Measurements from ENCODE around the gene TUBE1.

The TUBE1 gene

DNA sequence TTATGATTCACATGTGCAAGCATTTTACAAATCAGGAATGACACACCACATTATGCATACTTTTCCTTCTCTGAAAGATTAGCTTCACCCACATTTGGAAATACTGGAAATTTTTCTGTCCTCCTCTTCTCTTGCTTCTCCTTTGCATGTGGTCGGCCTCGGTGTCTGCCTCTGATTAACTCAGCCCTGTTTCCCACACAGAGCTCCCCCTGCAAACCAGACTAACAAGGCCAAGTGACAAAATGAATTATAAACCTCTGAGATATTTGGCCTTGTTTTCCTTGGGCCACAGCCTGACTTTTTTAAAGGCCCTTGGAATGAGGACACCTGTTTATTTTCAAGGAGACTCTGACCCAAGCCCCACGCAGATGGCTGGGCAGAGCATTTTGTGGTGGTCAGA lies 42.4 kb downstream of the TUBE1 start:
- 94% methylated on average over 3 of the region's 3 CpGs for WGBS
- Histone ChIP-seq H3K36me3 (ENCODE audit: insufficient read depth, low read length) (no peaks in the 10 kb centered on the region), H3K9me3 (ENCODE audit: insufficient read depth, low read depth, low read length) (0 out of 2 replicates have a peak, but pooled peaks cover 6% of the 10 kb centered on the region), H3K27ac (ENCODE audit: low read depth, low read length) (no peak overlapping the region), H3K9ac (ENCODE audit: low read depth, low read length) (no peak overlapping the region), H3K4me1 (ENCODE audit: insufficient read depth, low read length) (no peaks in the 10 kb centered on the region), H3K4me3 (ENCODE audit: low read length) (no peak overlapping the region), H3K27me3 (ENCODE audit: insufficient read depth, low read length) (no peaks in the 10 kb centered on the region)

- Histone ChIP-seq H3K9me3 (ENCODE audit: insufficient read depth, low read depth, low read length) (0 out of 2 replicates have a peak, but pooled peaks cover 6% of the 10 kb centered on the region), H3K36me3 (ENCODE audit: insufficient read depth, low read length) (no peaks in the 10 kb centered on the region), H3K27ac (ENCODE audit: low read depth, low read length) (no peak overlapping the region), H3K4me1 (ENCODE audit: insufficient read depth, low read length) (no peaks in the 10 kb centered on the region), H3K27me3 (ENCODE audit: insufficient read depth, low read length) (no peaks in the 10 kb centered on the region), H3K4me3 (ENCODE audit: low read length) (no peak overlapping the region), H3K9ac (ENCODE audit: low read depth, low read length) (no peak overlapping the region)
- 74% methylated on average over 8 of the region's 8 CpGs for WGBS
Measured at GRCh38 chr6:112044196-112044595, 43.1 kb downstream of the TUBE1 start.

DNA sequence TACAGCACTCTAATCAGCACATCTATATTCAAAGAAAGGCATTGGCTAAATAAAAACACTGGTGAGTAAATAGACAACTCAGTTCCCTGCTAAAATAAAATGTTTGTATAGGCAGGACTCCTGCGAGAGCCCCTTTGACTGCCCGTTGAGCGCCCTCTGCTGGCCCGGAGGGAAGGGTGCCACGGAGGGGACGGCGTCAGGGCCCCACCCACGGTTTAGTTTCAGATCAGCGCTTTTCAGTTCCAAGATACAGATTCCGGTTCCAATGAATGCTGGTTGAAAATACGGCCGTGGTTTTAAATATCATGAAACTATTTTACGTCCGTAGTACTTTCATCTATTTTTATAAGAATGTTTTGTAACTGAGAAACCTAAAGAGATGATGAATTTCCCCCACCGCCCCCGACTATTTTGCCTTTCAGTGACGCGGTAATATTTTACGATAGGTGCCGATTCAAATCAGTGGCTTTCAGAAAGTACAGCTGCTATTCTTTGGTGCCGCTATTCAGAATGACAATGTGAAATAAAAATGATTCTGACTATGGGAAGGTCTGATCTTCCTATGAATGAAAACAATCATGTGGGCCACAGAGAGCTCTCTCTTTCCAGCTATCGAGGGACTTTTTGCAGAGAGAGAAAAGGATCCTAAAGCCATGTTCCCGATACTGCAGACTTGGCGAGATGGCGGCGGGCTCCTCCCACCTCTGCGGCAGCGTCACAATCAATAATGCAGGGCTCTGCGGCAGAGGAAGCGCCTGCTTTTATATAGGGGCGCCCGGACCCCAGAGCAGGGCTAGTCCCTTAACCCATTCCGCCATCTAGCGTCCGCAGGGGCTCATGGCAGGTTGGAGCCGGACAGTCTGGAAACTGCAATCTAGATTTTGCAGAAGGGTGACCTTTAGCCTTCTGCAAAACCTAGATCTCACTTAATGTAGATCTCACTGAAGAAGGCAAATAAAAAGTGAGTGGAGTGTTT lies 44.0 kb downstream of the TUBE1 start:
- Histone ChIP-seq H3K4me3 (ENCODE audit: low read length) (peak overlapping the region; percentile 79), H3K9me3 (ENCODE audit: insufficient read depth, low read depth, low read length) (0 out of 2 replicates have a peak, but pooled peaks cover 6% of the 10 kb centered on the region), H3K4me1 (ENCODE audit: insufficient read depth, low read length) (no peaks in the 10 kb centered on the region), H3K36me3 (ENCODE audit: insufficient read depth, low read length) (no peaks in the 10 kb centered on the region), H3K27ac (ENCODE audit: low read depth, low read length) (peak overlapping the region; percentile 68), H3K27me3 (ENCODE audit: insufficient read depth, low read length) (no peaks in the 10 kb centered on the region), H3K9ac (ENCODE audit: low read depth, low read length) (peak overlapping the region; percentile 68)
- WGBS, result under 1% methylated on average over 33 of the region's 36 CpGs

DNA sequence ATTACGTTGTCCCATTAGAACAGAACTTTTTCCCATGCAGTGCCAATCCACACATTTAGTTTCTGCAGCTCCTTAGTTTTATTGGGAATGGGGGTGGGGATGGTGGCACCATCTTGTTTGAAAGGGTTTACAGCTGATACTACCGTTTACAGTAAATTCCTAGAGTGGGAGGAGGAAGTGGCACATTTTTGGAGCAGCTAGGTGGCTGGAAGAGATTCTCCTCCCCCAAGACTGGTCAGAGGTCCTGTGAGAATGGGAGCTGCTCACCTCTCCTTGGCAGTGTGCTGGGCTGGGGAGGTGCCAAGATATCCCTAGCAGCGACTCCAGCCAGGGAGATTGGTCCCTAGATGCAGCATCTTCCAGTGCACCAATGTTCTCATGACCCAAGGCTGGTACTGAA lies 45.7 kb downstream of the TUBE1 start:
- no peak overlapping the region for H3K27ac ChIP-seq (ENCODE audit: low read depth, low read length)
- H3K4me3 ChIP-seq (ENCODE audit: low read length), result no peak overlapping the region
- H3K4me1 ChIP-seq (ENCODE audit: insufficient read depth, low read length), result no peaks in the 10 kb centered on the region; the same call in 1 of the 2 replicates
- no peaks in the 10 kb centered on the region for H3K27me3 ChIP-seq (ENCODE audit: insufficient read depth, low read length)
- H3K9ac ChIP-seq (ENCODE audit: low read depth, low read length), result no peak overlapping the region
- 0 out of 2 replicates have a peak, but pooled peaks cover 1% of the 10 kb centered on the region for H3K9me3 ChIP-seq (ENCODE audit: insufficient read depth, low read depth, low read length)
- 85% methylated on average over 3 of the region's 3 CpGs for WGBS
- no peaks in the 10 kb centered on the region for H3K36me3 ChIP-seq (ENCODE audit: insufficient read depth, low read length)

- Histone ChIP-seq H3K27me3 (ENCODE audit: insufficient read depth, low read length) (no peaks in the 10 kb centered on the region), H3K36me3 (ENCODE audit: insufficient read depth, low read length) (no peaks in the 10 kb centered on the region), H3K9ac (ENCODE audit: low read depth, low read length) (no peak overlapping the region), H3K4me3 (ENCODE audit: low read length) (no peak overlapping the region), H3K4me1 (ENCODE audit: insufficient read depth, low read length) (no peaks in the 10 kb centered on the region; the same call in 1 of the 2 replicates), H3K9me3 (ENCODE audit: insufficient read depth, low read depth, low read length) (no peaks in the 10 kb centered on the region), H3K27ac (ENCODE audit: low read depth, low read length) (no peak overlapping the region)
- 79% methylated on average over 1 of the region's 1 CpG for WGBS
Measured at GRCh38 chr6:112040956-112041355, 46.3 kb downstream of the TUBE1 start.

- no peaks in the 10 kb centered on the region for H3K9me3 ChIP-seq (ENCODE audit: insufficient read depth, low read depth, low read length)
- H3K27me3 ChIP-seq (ENCODE audit: insufficient read depth, low read length), result no peaks in the 10 kb centered on the region
- H3K4me3 ChIP-seq (ENCODE audit: low read length), result no peak overlapping the region
- no peak overlapping the region for H3K27ac ChIP-seq (ENCODE audit: low read depth, low read length)
- H3K4me1 ChIP-seq (ENCODE audit: insufficient read depth, low read length), result no peaks in the 10 kb centered on the region; the same call in 1 of the 2 replicates
- H3K36me3 ChIP-seq (ENCODE audit: insufficient read depth, low read length), result no peaks in the 10 kb centered on the region
- 65% methylated on average over 2 of the region's 2 CpGs for WGBS
- H3K9ac ChIP-seq (ENCODE audit: low read depth, low read length), result no peak overlapping the region
Measured at GRCh38 chr6:112039431-112039770, 47.9 kb downstream of the TUBE1 start.

- 90% methylated on average over 15 of the region's 15 CpGs for WGBS
- no peak overlapping the region for H3K9ac ChIP-seq (ENCODE audit: low read depth, low read length)
Measured at GRCh38 chr6:112038756-112039430, 48.4 kb downstream of the TUBE1 start.

DNA sequence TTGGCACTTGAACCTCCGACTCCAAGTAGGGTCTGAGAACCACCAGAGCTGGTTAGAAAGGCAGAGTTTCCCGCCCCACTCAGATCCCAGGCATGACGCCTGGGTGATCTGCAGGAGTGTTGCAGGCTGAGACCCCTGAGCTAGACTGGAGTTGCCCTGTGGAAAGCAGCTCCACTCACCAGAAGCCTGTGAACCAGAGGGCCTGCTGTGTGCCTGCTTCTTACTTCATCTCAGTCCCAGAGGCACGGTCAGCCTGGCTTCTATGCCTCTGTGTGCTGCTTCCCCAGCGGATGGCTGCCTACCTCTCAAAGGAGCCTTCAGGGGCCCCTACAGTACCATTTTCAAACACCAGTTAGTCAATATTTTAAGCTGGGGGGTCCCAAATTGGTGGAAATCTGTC lies 49.0 kb downstream of the TUBE1 start:
- no peaks in the 10 kb centered on the region for H3K27me3 ChIP-seq (ENCODE audit: insufficient read depth, low read length)
- WGBS, result 85% methylated on average over 5 of the region's 5 CpGs
- H3K4me3 ChIP-seq (ENCODE audit: low read length), result no peak overlapping the region
- H3K9ac ChIP-seq (ENCODE audit: low read depth, low read length), result no peak overlapping the region
- H3K36me3 ChIP-seq (ENCODE audit: insufficient read depth, low read length), result no peaks in the 10 kb centered on the region
- no peak overlapping the region for H3K27ac ChIP-seq (ENCODE audit: low read depth, low read length)
- peaks cover 6% of the 10 kb centered on the region; the same call in 1 of the 2 replicates for H3K4me1 ChIP-seq (ENCODE audit: insufficient read depth, low read length)
- H3K9me3 ChIP-seq (ENCODE audit: insufficient read depth, low read depth, low read length), result no peaks in the 10 kb centered on the region

More at GRCh38 chr6:112038756-112039430, 48.4 kb downstream of the TUBE1 start:
- Histone ChIP-seq H3K9me3 (ENCODE audit: insufficient read depth, low read depth, low read length) (no peaks in the 10 kb centered on the region), H3K36me3 (ENCODE audit: insufficient read depth, low read length) (no peaks in the 10 kb centered on the region), H3K4me1 (ENCODE audit: insufficient read depth, low read length) (peaks cover 4% of the 10 kb centered on the region; the same call in 1 of the 2 replicates), H3K27me3 (ENCODE audit: insufficient read depth, low read length) (no peaks in the 10 kb centered on the region), H3K4me3 (ENCODE audit: low read length) (no peak overlapping the region), H3K27ac (ENCODE audit: low read depth, low read length) (no peak overlapping the region)

GRCh38 chr6:112037783-112038216 lies 49.5 kb downstream of the TUBE1 start:
- Histone ChIP-seq H3K36me3 (ENCODE audit: insufficient read depth, low read length) (no peaks in the 10 kb centered on the region), H3K27ac (ENCODE audit: low read depth, low read length) (no peak overlapping the region), H3K27me3 (ENCODE audit: insufficient read depth, low read length) (no peaks in the 10 kb centered on the region), H3K9me3 (ENCODE audit: insufficient read depth, low read depth, low read length) (no peaks in the 10 kb centered on the region), H3K9ac (ENCODE audit: low read depth, low read length) (no peak overlapping the region), H3K4me3 (ENCODE audit: low read length) (no peak overlapping the region), H3K4me1 (ENCODE audit: insufficient read depth, low read length) (peaks cover 6% of the 10 kb centered on the region; the same call in 1 of the 2 replicates)
- 85% methylated on average over 8 of the region's 8 CpGs for WGBS

GRCh38 chr6:112036088-112036637 lies 51.1 kb downstream of the TUBE1 start:
- WGBS, result 83% methylated on average over 4 of the region's 4 CpGs
- no peak overlapping the region for H3K9ac ChIP-seq (ENCODE audit: low read depth, low read length)

GRCh38 chr6:112034616-112034995 lies 52.7 kb downstream of the TUBE1 start:
- Histone ChIP-seq H3K27me3 (ENCODE audit: insufficient read depth, low read length) (no peaks in the 10 kb centered on the region), H3K27ac (ENCODE audit: low read depth, low read length) (no peak overlapping the region), H3K4me1 (ENCODE audit: insufficient read depth, low read length) (peaks cover 6% of the 10 kb centered on the region; the same call in 1 of the 2 replicates), H3K4me3 (ENCODE audit: low read length) (no peak overlapping the region), H3K9ac (ENCODE audit: low read depth, low read length) (no peak overlapping the region), H3K9me3 (ENCODE audit: insufficient read depth, low read depth, low read length) (no peaks in the 10 kb centered on the region), H3K36me3 (ENCODE audit: insufficient read depth, low read length) (no peaks in the 10 kb centered on the region)
- WGBS, result 92% methylated on average over 4 of the region's 4 CpGs

More at GRCh38 chr6:112036088-112036637, 51.1 kb downstream of the TUBE1 start:
- Histone ChIP-seq H3K9me3 (ENCODE audit: insufficient read depth, low read depth, low read length) (no peaks in the 10 kb centered on the region), H3K36me3 (ENCODE audit: insufficient read depth, low read length) (no peaks in the 10 kb centered on the region), H3K27ac (ENCODE audit: low read depth, low read length) (no peak overlapping the region), H3K4me3 (ENCODE audit: low read length) (no peak overlapping the region), H3K27me3 (ENCODE audit: insufficient read depth, low read length) (no peaks in the 10 kb centered on the region), H3K4me1 (ENCODE audit: insufficient read depth, low read length) (peaks cover 6% of the 10 kb centered on the region; the same call in 1 of the 2 replicates)

All from HUES64 (cell line).